ENCODE results near the gene POGLUT3. TPM values are rescaled to one million over a fixed set of nuclear protein-coding genes. Genes with fewer than 3 reads are reported as not detected.

Gene POGLUT3
- total RNA-seq, 1 donor from 2014 or later: 27.3 TPM

DNA sequence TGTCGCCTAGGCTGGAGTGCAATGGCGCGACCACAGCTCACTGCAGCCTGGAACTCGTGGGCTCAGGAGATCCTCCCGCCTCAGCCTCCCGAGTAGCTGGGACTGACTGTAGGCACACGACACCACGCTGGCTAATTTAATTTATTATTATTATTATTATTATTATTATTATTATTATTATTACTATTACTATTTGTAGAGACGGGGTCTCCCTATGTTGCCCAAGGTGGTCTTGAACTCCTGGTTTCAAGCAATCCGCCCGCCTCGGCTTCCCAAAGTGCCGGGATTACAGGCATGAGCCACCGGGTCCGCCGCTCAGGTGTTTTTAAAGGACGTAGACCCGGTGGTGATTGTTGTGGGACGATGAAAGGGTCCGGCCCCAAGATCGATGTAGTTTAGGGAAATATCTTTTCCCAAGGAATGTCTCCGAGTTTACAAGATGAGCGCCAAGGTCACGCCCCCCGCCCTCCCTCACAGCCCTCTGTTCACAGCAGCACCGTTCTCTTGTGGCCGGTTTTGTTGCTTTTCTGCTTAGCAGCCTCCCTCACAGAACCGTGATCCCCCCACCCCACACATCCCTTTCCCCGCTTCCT lies 728 bp upstream of the POGLUT3 start:
- no peak overlapping the region for H3K27ac ChIP-seq
- H3K9ac ChIP-seq: no peak overlapping the region
- TF ChIP-seq CTCF (IDR thresholded peaks at IDR 0.05): no peak
- no peak for TF ChIP-seq EZH2phosphoT487 (IDR thresholded peaks at IDR 0.05)
- no peak for TF ChIP-seq EZH2 (IDR thresholded peaks at IDR 0.05)
- peaks cover 11% of the 10 kb centered on the region for H3K27me3 ChIP-seq
- Mint-ChIP-seq H3K36me3 (no peaks in the 10 kb centered on the region), H3K27me3 (ENCODE audit: insufficient read depth, low read depth) (no peaks in the 10 kb centered on the region), H3K9me3 (no peaks in the 10 kb centered on the region), H3K4me3 (peak overlapping the region; percentile 92), H3K27ac (peak overlapping the region; percentile 75), H3K4me1 (peaks cover 29% of the 10 kb centered on the region)
- no peaks in the 10 kb centered on the region for H3K79me2 ChIP-seq (ENCODE audit: low read depth)
- H3K36me3 ChIP-seq: no peaks in the 10 kb centered on the region
- H3F3A ChIP-seq (ENCODE audit: low read depth): peaks cover 17% of the 10 kb centered on the region
- no peaks in the 10 kb centered on the region for H3K9me3 ChIP-seq (ENCODE audit: low read depth)
- DNase-seq (ENCODE audit: low spot score): no peak
- H2AFZ ChIP-seq (replicated peaks): peak overlapping the region; percentile 99
- H3K4me3 ChIP-seq: peak overlapping the region; percentile 76
- peaks cover 12% of the 10 kb centered on the region for H3K4me1 ChIP-seq
- H4K20me1 ChIP-seq (ENCODE audit: low read depth): no peaks in the 10 kb centered on the region
- H3K4me2 ChIP-seq: peak overlapping the region; percentile 86

- peak overlapping the region; percentile 47 for H3K27ac ChIP-seq
- H3K36me3 Mint-ChIP-seq: no peaks in the 10 kb centered on the region
- peaks cover 11% of the 10 kb centered on the region for H3K27me3 ChIP-seq
- H4K20me1 ChIP-seq (ENCODE audit: low read depth): no peaks in the 10 kb centered on the region
- TF ChIP-seq EZH2 (IDR thresholded peaks at IDR 0.05): peak; percentile 27
- TF ChIP-seq CTCF (IDR thresholded peaks at IDR 0.05): no peak
- H3K4me3 ChIP-seq: peak overlapping the region; percentile 76
- H3K4me2 ChIP-seq: peak overlapping the region; percentile 86
- peak overlapping the region; percentile 99 for H2AFZ ChIP-seq (replicated peaks)
- no peaks in the 10 kb centered on the region for H3K9me3 Mint-ChIP-seq
- peak overlapping the region; percentile 97 for H3K4me3 Mint-ChIP-seq
- H3K79me2 ChIP-seq (ENCODE audit: low read depth): no peaks in the 10 kb centered on the region
- H3K9me3 ChIP-seq (ENCODE audit: low read depth): no peaks in the 10 kb centered on the region
- H3K9ac ChIP-seq: peak overlapping the region; percentile 42
- peak overlapping the region; percentile 98 for H3K27ac Mint-ChIP-seq
- H3K4me1 ChIP-seq: peaks cover 12% of the 10 kb centered on the region
- H3K36me3 ChIP-seq: no peaks in the 10 kb centered on the region
- H3K27me3 Mint-ChIP-seq (ENCODE audit: insufficient read depth, low read depth): no peaks in the 10 kb centered on the region
- peaks cover 30% of the 10 kb centered on the region for H3K4me1 Mint-ChIP-seq
- peak; percentile 93 for DNase-seq (ENCODE audit: low spot score)
- peaks cover 17% of the 10 kb centered on the region for H3F3A ChIP-seq (ENCODE audit: low read depth)
Observed at GRCh38 chr11:108497317-108498045, 703 bp downstream of the POGLUT3 start.

DNA sequence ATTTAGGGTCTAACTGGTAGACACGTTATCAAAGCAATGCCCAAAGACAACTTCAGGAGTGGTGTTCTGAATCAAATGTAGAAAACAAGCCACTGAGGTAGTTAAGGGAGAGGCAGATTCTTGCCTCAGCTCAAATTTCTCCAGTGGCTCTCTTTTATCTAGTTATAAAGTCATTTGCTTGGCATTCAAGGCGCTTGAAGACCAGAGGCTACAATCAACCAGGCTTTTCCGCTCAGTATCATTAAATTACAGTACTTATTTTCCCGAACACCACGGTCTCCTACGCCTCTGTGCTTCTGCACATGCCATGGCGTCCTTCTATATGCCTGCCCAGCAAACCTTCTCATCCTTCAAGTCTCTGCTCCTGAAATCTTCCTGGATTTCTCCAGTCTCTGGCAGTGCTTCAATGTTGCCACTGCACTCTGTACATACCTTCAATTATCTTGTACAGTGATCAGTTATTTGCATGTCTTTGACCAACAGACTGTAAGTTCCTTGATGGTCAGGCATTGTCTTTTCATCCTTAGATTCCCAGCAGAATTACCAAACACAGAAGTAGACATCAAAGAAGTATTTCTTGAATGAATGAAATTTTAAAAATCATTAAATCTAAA lies 1.4 kb downstream of the POGLUT3 start:
- peak overlapping the region; percentile 86 for H3K4me2 ChIP-seq
- H3K27me3 ChIP-seq: peaks cover 11% of the 10 kb centered on the region
- H3K79me2 ChIP-seq (ENCODE audit: low read depth): no peaks in the 10 kb centered on the region
- H3K27ac ChIP-seq: no peak overlapping the region
- H3K4me1 ChIP-seq: peaks cover 12% of the 10 kb centered on the region
- H3K9me3 ChIP-seq (ENCODE audit: low read depth): no peaks in the 10 kb centered on the region
- peak overlapping the region; percentile 76 for H3K4me3 ChIP-seq
- Mint-ChIP-seq H3K9me3 (no peaks in the 10 kb centered on the region), H3K4me3 (peak overlapping the region; percentile 97), H3K4me1 (peaks cover 30% of the 10 kb centered on the region), H3K27ac (no peak overlapping the region), H3K36me3 (no peaks in the 10 kb centered on the region), H3K27me3 (ENCODE audit: insufficient read depth, low read depth) (no peaks in the 10 kb centered on the region)
- no peaks in the 10 kb centered on the region for H3K36me3 ChIP-seq
- H2AFZ ChIP-seq (replicated peaks): peak overlapping the region; percentile 99
- peaks cover 17% of the 10 kb centered on the region for H3F3A ChIP-seq (ENCODE audit: low read depth)
- H3K9ac ChIP-seq: no peak overlapping the region
- DNase-seq (ENCODE audit: low spot score): no peak
- TF ChIP-seq EZH2 (IDR thresholded peaks at IDR 0.05) (no peak), CTCF (IDR thresholded peaks at IDR 0.05) (no peak), EZH2phosphoT487 (IDR thresholded peaks at IDR 0.05) (no peak)
- no peaks in the 10 kb centered on the region for H4K20me1 ChIP-seq (ENCODE audit: low read depth)

Data from neural progenitor cell (in vitro differentiated cells).